Thyroid gland (tissue), 4 donors: ENCODE data around the gene FKBP5. TPM values are rescaled to one million over a fixed set of nuclear protein-coding genes. Genes with fewer than 3 reads are reported as not detected.
"Not testable (repeated sequence)": the region's sequence is repeated elsewhere in the genome, so short reads cannot be mapped to it uniquely, and the experiment has no call there.

Experiments used
- DNase-seq, 2 donors: peaks; one replicate each; pipeline ENCODE4 v3.0.0-alpha.2; 2019
- H3K27ac ChIP-seq, 3 donors: fragments of 200-600 bp; sonication (generic); 1 replicate in 2 of 3; 2 replicates in 1 of 3; pipeline ENCODE4 v1.5.1; 2016 to 2019; ENCODE audit warnings: mild to moderate bottlenecking in 1 of 3, moderate library complexity in 1 of 3
- H3K27me3 ChIP-seq: fragments of 200-600 bp; sonication (generic); one replicate; pipeline ENCODE4 v1.5.1; 2019
- H3K36me3 ChIP-seq, 2 donors: fragments of 200-600 bp; sonication (generic); one replicate each; pipeline ENCODE4 v1.5.1; 2016 to 2019
- H3K4me1 ChIP-seq, 2 donors: fragments of 200-600 bp; sonication (generic); one replicate each; pipeline ENCODE4 v1.5.1; 2017 to 2019
- H3K4me3 ChIP-seq, 3 donors: fragments of 200-600 bp; sonication (generic); replicated peaks in 1 of 3; 1 replicate in 2 of 3; 2 replicates in 1 of 3; pipeline ENCODE4 v1.5.1; 2016; ENCODE audit warnings: mild to moderate bottlenecking in 1 of 3
- H3K9me3 ChIP-seq: fragments of 200-600 bp; sonication (generic); one replicate; pipeline ENCODE4 v1.5.1; 2017
- POLR2A ChIP-seq, 2 donors: fragments of 450-650 bp; IDR thresholded peaks; one replicate each; pipeline ENCODE4 v1.6.1; 2017; ENCODE audit warnings: antibody characterized with exemption in 2 of 2, mild to moderate bottlenecking in 2 of 2, moderate library complexity in 1 of 2
- WGBS, 2 donors: methylation state at CpG; one replicate each; pipeline ENCODE4 v1.1.5; 2017; 5-methylcytosine and 5-hydroxymethylcytosine counted together
- intact Hi-C: fragments of 100-400 bp; cut with DNase I; formaldehyde crosslinking; loops from one replicate; pipeline ENCODE4 v1.15.1; 2023
- total RNA-seq, 4 donors: library from RNA; depleted of rRNA; stranded (reverse); fragments of >200 nt; gene quantifications; one replicate each; pipeline ENCODE4 v1.2.3, GENCODE V29; 2016
- TF ChIP-seq, protein P1 (sequence below), 6 experiments: fragments of 200-600 bp in 3 of 6; fragments of 450-650 bp in 3 of 6; sonication (generic) in 3 of 6; IDR thresholded peaks; one replicate each; pipeline ENCODE4 v1.5.1; 2016 to 2019; ENCODE audit warnings: antibody characterized with exemption in 6 of 6, mild to moderate bottlenecking in 2 of 6, inconsistent platforms in 1 of 6, moderate library complexity in 1 of 6

The FKBP5 gene
- total RNA-seq, 4 donors from 2014 or later: 239 to 600 (median 253) TPM

- no peak for TF ChIP-seq POLR2A (IDR thresholded peaks at IDR 0.05)
- TF ChIP-seq, protein P1, sequence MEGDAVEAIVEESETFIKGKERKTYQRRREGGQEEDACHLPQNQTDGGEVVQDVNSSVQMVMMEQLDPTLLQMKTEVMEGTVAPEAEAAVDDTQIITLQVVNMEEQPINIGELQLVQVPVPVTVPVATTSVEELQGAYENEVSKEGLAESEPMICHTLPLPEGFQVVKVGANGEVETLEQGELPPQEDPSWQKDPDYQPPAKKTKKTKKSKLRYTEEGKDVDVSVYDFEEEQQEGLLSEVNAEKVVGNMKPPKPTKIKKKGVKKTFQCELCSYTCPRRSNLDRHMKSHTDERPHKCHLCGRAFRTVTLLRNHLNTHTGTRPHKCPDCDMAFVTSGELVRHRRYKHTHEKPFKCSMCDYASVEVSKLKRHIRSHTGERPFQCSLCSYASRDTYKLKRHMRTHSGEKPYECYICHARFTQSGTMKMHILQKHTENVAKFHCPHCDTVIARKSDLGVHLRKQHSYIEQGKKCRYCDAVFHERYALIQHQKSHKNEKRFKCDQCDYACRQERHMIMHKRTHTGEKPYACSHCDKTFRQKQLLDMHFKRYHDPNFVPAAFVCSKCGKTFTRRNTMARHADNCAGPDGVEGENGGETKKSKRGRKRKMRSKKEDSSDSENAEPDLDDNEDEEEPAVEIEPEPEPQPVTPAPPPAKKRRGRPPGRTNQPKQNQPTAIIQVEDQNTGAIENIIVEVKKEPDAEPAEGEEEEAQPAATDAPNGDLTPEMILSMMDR (IDR thresholded peaks at IDR 0.05): no peak
- H3K36me3 ChIP-seq: no peaks in the 10 kb centered on the region
- no peak overlapping the region for H3K4me3 ChIP-seq
- DNase-seq: no peak
- H3K27me3 ChIP-seq: no peaks in the 10 kb centered on the region
- H3K27ac ChIP-seq: no peak overlapping the region
- no peaks in the 10 kb centered on the region for H3K9me3 ChIP-seq
- no peaks in the 10 kb centered on the region for H3K4me1 ChIP-seq
- WGBS, 2 donors: 74 to 81% methylated on average over 3 of the region's 3 CpGs
- intact Hi-C loops: no loop called here
Observed at GRCh38 chr6:35706468-35706867, 17.8 kb upstream of the FKBP5 start.

- no peak for TF ChIP-seq POLR2A (IDR thresholded peaks at IDR 0.05)
- TF ChIP-seq, protein P1 (IDR thresholded peaks at IDR 0.05): no peak
- Histone ChIP-seq H3K4me3 (no peak overlapping the region), H3K36me3 (no peaks in the 10 kb centered on the region), H3K9me3 (no peaks in the 10 kb centered on the region), H3K27ac (no peak overlapping the region), H3K4me1 (no peaks in the 10 kb centered on the region), H3K27me3 (no peaks in the 10 kb centered on the region)
- intact Hi-C loops: no loop called here
- no peak for DNase-seq
Observed at GRCh38 chr6:35703554-35703953, 14.8 kb upstream of the FKBP5 start.

- Histone ChIP-seq H3K4me3 (no peak overlapping the region), H3K36me3 (no peaks in the 10 kb centered on the region), H3K4me1 (no peaks in the 10 kb centered on the region), H3K27ac (no peak overlapping the region), H3K9me3 (no peaks in the 10 kb centered on the region), H3K27me3 (no peaks in the 10 kb centered on the region)
- 70 to 93% methylated on average over 3 of the region's 3 CpGs for WGBS, 2 donors
- no peak for DNase-seq
- intact Hi-C loops: no loop called here
- TF ChIP-seq, protein P1 (IDR thresholded peaks at IDR 0.05): no peak
- TF ChIP-seq POLR2A (IDR thresholded peaks at IDR 0.05): no peak
Observed at GRCh38 chr6:35698858-35699257, 10.1 kb upstream of the FKBP5 start.

GRCh38 chr6:35698430-35698829 lies 9.7 kb upstream of the FKBP5 start:
- H3K9me3 ChIP-seq, intact Hi-C loops, H3K36me3 ChIP-seq, H3K4me1 ChIP-seq, H3K27me3 ChIP-seq, H3K27ac ChIP-seq, DNase-seq, H3K4me3 ChIP-seq: not testable (repeated sequence)
- 83 to 92% methylated on average over 7 of the region's 7 CpGs for WGBS, 2 donors

DNA sequence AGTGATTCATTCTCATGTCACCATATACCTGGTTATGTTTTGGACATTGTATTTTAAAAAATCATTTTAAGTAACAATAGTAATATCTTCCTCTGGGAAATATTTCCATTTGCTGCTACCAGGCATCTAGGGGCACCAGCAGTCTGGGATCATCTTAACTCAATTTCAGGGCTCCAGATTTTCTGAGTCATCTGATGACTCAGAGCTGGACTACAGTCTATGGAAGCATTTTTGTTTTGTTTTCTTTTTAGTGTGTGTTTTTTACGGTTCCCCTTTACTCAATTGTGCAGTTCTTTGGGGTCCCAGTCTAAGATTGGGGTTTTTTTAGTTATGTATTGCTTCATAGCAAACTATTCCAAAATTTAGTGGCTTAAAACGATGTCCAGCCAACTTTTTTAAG lies 5.7 kb upstream of the FKBP5 start:
- Histone ChIP-seq H3K27me3 (no peaks in the 10 kb centered on the region), H3K36me3 (no peaks in the 10 kb centered on the region), H3K27ac (no peak overlapping the region), H3K4me3 (no peak overlapping the region), H3K9me3 (no peaks in the 10 kb centered on the region), H3K4me1 (peaks cover 15 to 20% of the 10 kb centered on the region in 2 donors)
- no peak for DNase-seq
- TF ChIP-seq, protein P1 (IDR thresholded peaks at IDR 0.05): no peak
- no peak for TF ChIP-seq POLR2A (IDR thresholded peaks at IDR 0.05)
- intact Hi-C loops: loop anchor here (5.0 kb wide), 1 partner anchor 33 kb away; no protein-coding TSS in a partner anchor
- WGBS, 2 donors: 89 to 92% methylated on average over 2 of the region's 2 CpGs
